Thyroid gland (tissue), 4 donors: ENCODE results near the gene SCAPER. TPM values are rescaled to one million over a fixed set of nuclear protein-coding genes. Genes with fewer than 3 reads are reported as not detected.

Experiments
- DNase-seq, 2 donors: peaks; one replicate each; pipeline ENCODE4 v3.0.0-alpha.2; 2019
- H3K27ac ChIP-seq, 3 donors: fragments of 200-600 bp; sonication (generic); 1 replicate in 2 of 3; 2 replicates in 1 of 3; pipeline ENCODE4 v1.5.1; 2016 to 2019; ENCODE audit warnings: mild to moderate bottlenecking in 1 of 3, moderate library complexity in 1 of 3
- H3K27me3 ChIP-seq: fragments of 200-600 bp; sonication (generic); one replicate; pipeline ENCODE4 v1.5.1; 2019
- H3K36me3 ChIP-seq, 2 donors: fragments of 200-600 bp; sonication (generic); one replicate each; pipeline ENCODE4 v1.5.1; 2016 to 2019
- H3K4me1 ChIP-seq, 2 donors: fragments of 200-600 bp; sonication (generic); one replicate each; pipeline ENCODE4 v1.5.1; 2017 to 2019
- H3K4me3 ChIP-seq, 3 donors: fragments of 200-600 bp; sonication (generic); replicated peaks in 1 of 3; 1 replicate in 2 of 3; 2 replicates in 1 of 3; pipeline ENCODE4 v1.5.1; 2016; ENCODE audit warnings: mild to moderate bottlenecking in 1 of 3
- H3K9me3 ChIP-seq: fragments of 200-600 bp; sonication (generic); one replicate; pipeline ENCODE4 v1.5.1; 2017
- POLR2A ChIP-seq, 2 donors: fragments of 450-650 bp; IDR thresholded peaks; one replicate each; pipeline ENCODE4 v1.6.1; 2017; ENCODE audit warnings: antibody characterized with exemption in 2 of 2, mild to moderate bottlenecking in 2 of 2, moderate library complexity in 1 of 2
- WGBS, 2 donors: methylation state at CpG; one replicate each; pipeline ENCODE4 v1.1.5; 2017; 5-methylcytosine and 5-hydroxymethylcytosine counted together
- intact Hi-C: fragments of 100-400 bp; cut with DNase I; formaldehyde crosslinking; loops from one replicate; pipeline ENCODE4 v1.15.1; 2023
- total RNA-seq, 4 donors: library from RNA; depleted of rRNA; stranded (reverse); fragments of >200 nt; gene quantifications; one replicate each; pipeline ENCODE4 v1.2.3, GENCODE V29; 2016
- TF ChIP-seq, protein P1 (sequence below), 6 experiments: fragments of 200-600 bp in 3 of 6; fragments of 450-650 bp in 3 of 6; sonication (generic) in 3 of 6; IDR thresholded peaks; one replicate each; pipeline ENCODE4 v1.5.1; 2016 to 2019; ENCODE audit warnings: antibody characterized with exemption in 6 of 6, mild to moderate bottlenecking in 2 of 6, inconsistent platforms in 1 of 6, moderate library complexity in 1 of 6

SCAPER gene
- total RNA-seq, 4 donors from 2014 or later = 45.2 to 90.8 (median 63.6) TPM

DNA sequence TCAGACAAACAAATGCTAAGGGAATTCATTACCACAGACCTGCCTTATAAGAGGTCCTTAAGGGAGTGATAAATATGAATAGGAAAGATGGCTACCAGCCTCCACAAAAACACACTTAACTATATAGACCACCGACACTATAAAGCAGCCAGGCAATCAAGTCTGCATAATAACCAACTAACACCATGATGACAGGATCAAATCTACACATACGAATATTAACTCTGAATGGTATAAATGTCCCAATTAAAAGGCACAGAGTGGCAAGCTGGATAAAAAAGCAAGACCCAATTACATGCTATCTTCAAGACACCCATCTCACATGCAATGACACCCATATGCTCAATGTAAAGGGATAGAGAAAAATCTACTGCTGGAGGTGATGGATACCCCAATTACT lies 221.1 kb downstream of the SCAPER start:
- TF ChIP-seq POLR2A (IDR thresholded peaks at IDR 0.05) = no peak
- TF ChIP-seq, protein P1, sequence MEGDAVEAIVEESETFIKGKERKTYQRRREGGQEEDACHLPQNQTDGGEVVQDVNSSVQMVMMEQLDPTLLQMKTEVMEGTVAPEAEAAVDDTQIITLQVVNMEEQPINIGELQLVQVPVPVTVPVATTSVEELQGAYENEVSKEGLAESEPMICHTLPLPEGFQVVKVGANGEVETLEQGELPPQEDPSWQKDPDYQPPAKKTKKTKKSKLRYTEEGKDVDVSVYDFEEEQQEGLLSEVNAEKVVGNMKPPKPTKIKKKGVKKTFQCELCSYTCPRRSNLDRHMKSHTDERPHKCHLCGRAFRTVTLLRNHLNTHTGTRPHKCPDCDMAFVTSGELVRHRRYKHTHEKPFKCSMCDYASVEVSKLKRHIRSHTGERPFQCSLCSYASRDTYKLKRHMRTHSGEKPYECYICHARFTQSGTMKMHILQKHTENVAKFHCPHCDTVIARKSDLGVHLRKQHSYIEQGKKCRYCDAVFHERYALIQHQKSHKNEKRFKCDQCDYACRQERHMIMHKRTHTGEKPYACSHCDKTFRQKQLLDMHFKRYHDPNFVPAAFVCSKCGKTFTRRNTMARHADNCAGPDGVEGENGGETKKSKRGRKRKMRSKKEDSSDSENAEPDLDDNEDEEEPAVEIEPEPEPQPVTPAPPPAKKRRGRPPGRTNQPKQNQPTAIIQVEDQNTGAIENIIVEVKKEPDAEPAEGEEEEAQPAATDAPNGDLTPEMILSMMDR (IDR thresholded peaks at IDR 0.05) = no peak
- Histone ChIP-seq H3K4me1 (peaks cover 0 to 1% of the 10 kb centered on the region in 2 donors), H3K36me3 (no peaks in the 10 kb centered on the region), H3K4me3 (no peak overlapping the region), H3K9me3 (no peaks in the 10 kb centered on the region), H3K27me3 (no peaks in the 10 kb centered on the region), H3K27ac (no peak overlapping the region)
- intact Hi-C loops = no loop called here
- no peak for DNase-seq
- WGBS, 2 donors = 95 to 100% methylated on average over 2 of the region's 2 CpGs

DNA sequence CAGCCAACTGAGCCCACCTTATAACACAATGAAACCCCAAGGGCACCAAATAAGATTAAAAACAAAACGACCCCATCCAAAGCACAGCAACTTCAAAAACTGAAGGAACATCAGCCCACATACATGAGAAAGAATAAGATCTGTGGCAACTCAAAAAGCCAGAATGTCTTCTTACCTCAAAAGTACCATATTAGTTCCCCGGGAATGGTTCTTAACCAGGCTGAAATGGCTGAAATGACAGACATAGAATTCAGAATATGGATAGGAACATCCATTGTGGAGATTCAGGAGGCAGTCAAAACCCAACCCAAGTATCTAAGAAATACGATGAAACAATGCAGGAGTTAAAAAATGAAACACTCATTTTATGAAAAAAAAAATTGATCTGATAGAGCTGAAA lies 222.3 kb downstream of the SCAPER start:
- TF ChIP-seq, protein P1 (IDR thresholded peaks at IDR 0.05) = no peak
- intact Hi-C loops = no loop called here
- H3K36me3 ChIP-seq = no peaks in the 10 kb centered on the region

DNA sequence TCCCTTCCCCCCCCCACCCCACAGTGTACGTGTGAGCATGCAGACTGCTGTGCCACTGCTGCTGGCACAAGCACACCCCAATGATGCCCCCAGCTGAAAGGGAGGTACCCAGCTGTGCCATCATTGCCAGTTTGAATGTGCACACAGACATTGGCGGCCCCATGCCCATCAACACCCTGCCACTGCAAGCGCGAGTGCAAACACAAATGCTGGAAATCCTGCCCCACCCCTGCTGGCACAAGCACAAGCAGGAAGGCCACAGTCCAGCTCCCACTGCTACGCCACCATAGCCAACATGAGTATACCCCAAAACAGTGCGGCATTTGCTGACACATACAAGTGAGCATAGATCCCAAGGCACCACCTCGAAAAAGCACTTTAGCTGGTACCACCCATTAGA lies 222.9 kb downstream of the SCAPER start:
- peaks cover 6 to 9% of the 10 kb centered on the region in 2 donors for H3K4me1 ChIP-seq
- TF ChIP-seq POLR2A (IDR thresholded peaks at IDR 0.05) = no peak
- TF ChIP-seq, protein P1 (IDR thresholded peaks at IDR 0.05) = no peak
- H3K27ac ChIP-seq = no peak overlapping the region
- H3K36me3 ChIP-seq = no peaks in the 10 kb centered on the region
- no peaks in the 10 kb centered on the region for H3K9me3 ChIP-seq
- no peaks in the 10 kb centered on the region for H3K27me3 ChIP-seq
- no peak overlapping the region for H3K4me3 ChIP-seq
- intact Hi-C loops = no loop called here
- 82 to 84% methylated on average over 2 to 4 of the region's 7 CpGs for WGBS, 2 donors
- DNase-seq = no peak

More for the DNA sequence above, 222.3 kb downstream of the SCAPER start:
- 92 to 95% methylated on average over 3 of the region's 3 CpGs for WGBS, 2 donors
- peaks cover 6 to 9% of the 10 kb centered on the region in 2 donors for H3K4me1 ChIP-seq
- no peak overlapping the region for H3K27ac ChIP-seq
- H3K9me3 ChIP-seq = no peaks in the 10 kb centered on the region
- no peaks in the 10 kb centered on the region for H3K27me3 ChIP-seq
- no peak overlapping the region for H3K4me3 ChIP-seq
- no peak for DNase-seq

DNA sequence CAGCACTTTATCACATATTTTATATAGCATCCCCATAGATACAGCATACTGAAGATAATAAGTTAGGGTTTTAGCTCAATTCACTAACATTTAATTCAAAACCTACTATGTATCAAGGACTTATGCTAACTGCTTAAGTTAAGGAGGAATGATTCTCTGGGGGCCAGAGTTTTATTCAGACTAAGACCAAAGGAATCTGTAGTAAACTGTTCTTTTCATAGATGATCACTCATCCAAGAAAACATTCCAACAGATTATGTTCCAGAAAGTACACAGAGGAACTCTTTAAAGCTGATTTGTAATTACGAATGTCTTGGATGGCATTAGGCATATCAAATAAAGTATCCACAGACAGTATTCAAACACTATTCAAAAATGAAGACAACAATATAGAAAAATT lies 226.4 kb downstream of the SCAPER start:
- H3K36me3 ChIP-seq = no peaks in the 10 kb centered on the region
- TF ChIP-seq POLR2A (IDR thresholded peaks at IDR 0.05) = no peak
- TF ChIP-seq, protein P1 (IDR thresholded peaks at IDR 0.05) = no peak
- H3K4me3 ChIP-seq = no peak overlapping the region
- H3K27ac ChIP-seq = peak overlapping the region in 2 of 3 donors; percentile 6 to 40
- no peaks in the 10 kb centered on the region for H3K27me3 ChIP-seq
- DNase-seq = no peak
- peaks cover 6 to 9% of the 10 kb centered on the region in 2 donors for H3K4me1 ChIP-seq
- no peaks in the 10 kb centered on the region for H3K9me3 ChIP-seq
- intact Hi-C loops = no loop called here
- 24 to 33% methylated on average over 1 of the region's 1 CpG for WGBS, 2 donors

DNA sequence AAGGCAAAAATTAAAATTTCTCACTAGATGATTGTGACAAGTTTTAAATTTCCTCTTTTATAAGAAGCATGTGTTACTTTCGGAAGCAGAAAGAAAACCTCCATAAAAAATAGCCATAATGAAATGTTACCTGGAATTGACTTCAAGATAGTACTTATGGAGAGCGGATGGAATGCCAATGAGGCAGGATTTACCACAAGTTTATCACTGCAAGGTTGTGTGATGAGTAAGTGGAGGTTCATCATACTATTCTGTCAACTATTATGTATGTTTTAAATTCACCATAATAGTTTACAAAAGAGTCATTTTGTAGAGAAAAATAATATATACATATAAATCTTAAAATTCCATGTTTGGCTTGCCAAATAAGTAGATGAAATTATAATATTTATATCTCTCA lies 230.3 kb downstream of the SCAPER start:
- H3K36me3 ChIP-seq = no peaks in the 10 kb centered on the region
- intact Hi-C loops = no loop called here
- H3K4me3 ChIP-seq = no peak overlapping the region
- H3K27me3 ChIP-seq = no peaks in the 10 kb centered on the region
- no peaks in the 10 kb centered on the region for H3K9me3 ChIP-seq
- no peak overlapping the region for H3K27ac ChIP-seq
- TF ChIP-seq, protein P1 (IDR thresholded peaks at IDR 0.05) = no peak
- TF ChIP-seq POLR2A (IDR thresholded peaks at IDR 0.05) = no peak
- DNase-seq = no peak
- WGBS, 2 donors = 97 to 98% methylated on average over 2 of the region's 2 CpGs
- H3K4me1 ChIP-seq = peaks cover 6 to 9% of the 10 kb centered on the region in 2 donors
